RWPE1 (cell line): ENCODE results near the gene ATP8B4.

Experiments used
- CTCF ChIA-PET: fragments of 350-600 bp; sonication (Branson Sonifier 250); formaldehyde crosslinking; extraction: SDS; loops from one replicate; lab custom pipeline; 2021; lab: Yijun Ruan, JAX
- POLR2A ChIA-PET: fragments of 400-600 bp; formaldehyde crosslinking; extraction: SDS; loops from one replicate; lab custom pipeline; 2020; ENCODE audit warnings: antibody characterized with exemption; ENCODE audit not compliant: low non-redundant PET; lab: Yijun Ruan, JAX
- DNase-seq: peaks from one replicate; pipeline ENCODE4 v3.0.0; 2012; ENCODE audit warnings: low spot score
- H3K27ac ChIP-seq: fragments of 450-650 bp; 2 replicates; pipeline ENCODE4 v1.5.1; 2017
- TF ChIP-seq, protein P1 (sequence below): fragments of 450-650 bp; conservative IDR thresholded peaks from 2 replicates; pipeline ENCODE4 v1.5.1; 2017; ENCODE audit warnings: low read depth, mild to moderate bottlenecking

ATP8B4 gene

DNA sequence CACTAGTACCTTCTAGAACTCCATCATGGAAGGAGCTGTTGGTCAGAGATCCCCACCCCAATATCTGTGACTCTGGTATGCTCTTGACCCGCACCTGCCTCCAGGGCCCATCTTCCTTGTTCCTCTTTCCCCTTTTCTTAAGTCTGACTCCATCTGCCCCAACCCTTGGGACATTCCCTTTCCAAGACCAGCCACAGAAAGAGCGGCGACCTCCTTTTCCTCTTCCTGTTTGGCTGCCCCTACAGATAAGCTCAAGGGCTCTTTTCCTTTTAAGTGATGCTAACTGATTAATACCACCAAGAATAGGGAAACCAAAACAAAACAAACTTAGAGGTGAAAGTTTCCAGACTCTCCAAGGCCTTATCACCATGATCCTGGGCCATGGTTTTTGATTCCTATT is 21.9 kb upstream of the ATP8B4 start:
- CTCF ChIA-PET, result interaction anchor here (0.6 to 0.7 kb wide), 2 partner anchors 89 to 1283 kb away, joined by 3 to 5 read pairs; no protein-coding TSS in a partner anchor

DNA sequence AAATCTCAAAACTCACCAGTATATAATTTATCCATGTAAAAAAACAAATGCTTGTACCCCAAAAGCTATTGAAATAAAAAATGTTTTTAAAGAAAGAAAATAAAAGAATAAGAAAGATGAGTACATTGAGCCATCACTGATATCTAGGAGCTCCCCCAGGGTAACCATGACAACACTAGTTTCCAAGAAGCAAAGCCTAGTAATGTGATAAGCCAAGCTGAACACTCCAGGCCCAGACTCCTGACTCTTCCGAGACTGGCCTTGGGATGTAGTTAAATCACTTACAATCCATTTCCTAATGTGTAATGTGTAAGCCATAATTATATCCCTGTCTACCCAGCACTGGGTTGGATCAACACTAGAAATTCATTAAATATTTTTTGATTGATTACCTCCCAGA is 21.1 kb upstream of the ATP8B4 start:
- no peak overlapping the region for H3K27ac ChIP-seq
- DNase-seq, result no peak
- ChIA-PET CTCF (no interaction called here), POLR2A (no interaction called here)
- TF ChIP-seq, protein P1, sequence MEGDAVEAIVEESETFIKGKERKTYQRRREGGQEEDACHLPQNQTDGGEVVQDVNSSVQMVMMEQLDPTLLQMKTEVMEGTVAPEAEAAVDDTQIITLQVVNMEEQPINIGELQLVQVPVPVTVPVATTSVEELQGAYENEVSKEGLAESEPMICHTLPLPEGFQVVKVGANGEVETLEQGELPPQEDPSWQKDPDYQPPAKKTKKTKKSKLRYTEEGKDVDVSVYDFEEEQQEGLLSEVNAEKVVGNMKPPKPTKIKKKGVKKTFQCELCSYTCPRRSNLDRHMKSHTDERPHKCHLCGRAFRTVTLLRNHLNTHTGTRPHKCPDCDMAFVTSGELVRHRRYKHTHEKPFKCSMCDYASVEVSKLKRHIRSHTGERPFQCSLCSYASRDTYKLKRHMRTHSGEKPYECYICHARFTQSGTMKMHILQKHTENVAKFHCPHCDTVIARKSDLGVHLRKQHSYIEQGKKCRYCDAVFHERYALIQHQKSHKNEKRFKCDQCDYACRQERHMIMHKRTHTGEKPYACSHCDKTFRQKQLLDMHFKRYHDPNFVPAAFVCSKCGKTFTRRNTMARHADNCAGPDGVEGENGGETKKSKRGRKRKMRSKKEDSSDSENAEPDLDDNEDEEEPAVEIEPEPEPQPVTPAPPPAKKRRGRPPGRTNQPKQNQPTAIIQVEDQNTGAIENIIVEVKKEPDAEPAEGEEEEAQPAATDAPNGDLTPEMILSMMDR, result no peak

More for the DNA sequence above, 21.9 kb upstream of the ATP8B4 start:
- DNase-seq, result no peak
- POLR2A ChIA-PET, result no interaction called here
- H3K27ac ChIP-seq, result no peak overlapping the region
- TF ChIP-seq, protein P1, result no peak

DNA sequence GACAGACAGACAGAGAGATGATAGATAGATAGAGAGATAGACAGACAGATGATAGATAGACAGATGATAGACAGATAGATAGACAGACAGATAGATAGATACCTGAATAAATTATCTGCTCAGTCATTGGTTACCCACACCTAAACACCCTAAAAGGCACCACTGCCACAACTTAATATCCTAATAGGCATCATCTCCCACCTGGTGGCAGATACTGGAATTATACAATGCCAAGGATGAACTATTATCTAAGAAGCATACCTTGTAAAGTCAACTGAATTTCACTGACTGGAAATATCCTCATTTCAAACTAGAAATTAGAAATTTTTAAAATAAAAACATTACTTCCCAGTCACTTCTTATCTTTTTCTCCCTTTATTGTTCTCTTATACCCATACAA is 19.4 kb upstream of the ATP8B4 start:
- no peak for DNase-seq
- CTCF ChIA-PET, result no interaction called here
- TF ChIP-seq, protein P1, result no peak
- H3K27ac ChIP-seq, result no peak overlapping the region
- POLR2A ChIA-PET, result no interaction called here

DNA sequence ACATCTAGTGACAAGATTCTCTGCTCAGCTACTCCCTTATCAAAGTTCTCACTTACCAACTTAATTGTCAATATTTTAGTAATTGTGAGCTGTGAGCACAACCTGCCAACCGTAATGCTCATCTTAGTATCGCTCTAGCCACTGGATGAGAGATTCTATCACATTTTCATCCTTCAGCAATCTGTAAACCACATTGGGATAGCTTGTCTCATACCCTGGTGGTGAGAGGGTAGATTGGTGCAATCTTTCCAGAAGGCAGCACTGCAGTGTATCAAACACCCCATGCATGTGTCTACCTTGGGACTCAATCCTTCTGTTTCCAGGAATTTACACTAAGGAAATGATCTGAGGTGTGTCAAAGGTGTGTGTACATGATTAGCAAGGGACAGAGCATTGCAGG is 18.9 kb upstream of the ATP8B4 start:
- ChIA-PET CTCF (no interaction called here), POLR2A (no interaction called here)
- TF ChIP-seq, protein P1, result no peak
- DNase-seq, result no peak
- no peak overlapping the region for H3K27ac ChIP-seq

DNA sequence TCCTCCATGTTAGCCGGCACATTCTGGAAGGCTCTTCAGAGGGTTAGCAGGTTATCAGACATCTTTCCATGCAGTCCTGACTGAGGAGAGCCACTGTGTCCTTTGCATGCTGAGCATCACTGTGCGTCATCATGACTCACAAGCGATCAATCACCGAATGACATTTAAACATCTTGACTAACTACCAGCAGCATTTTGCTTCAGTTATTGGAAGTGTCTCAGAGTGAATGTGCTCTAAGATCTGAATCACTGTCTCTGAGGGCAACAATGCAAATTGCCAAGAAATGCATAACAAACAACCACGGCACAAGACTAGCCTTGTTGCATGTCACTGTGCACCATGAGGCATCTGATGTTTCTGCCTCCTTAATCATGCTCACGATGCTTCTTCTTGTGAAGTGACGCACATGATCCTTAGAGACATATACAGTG is 18.3 kb upstream of the ATP8B4 start:
- DNase-seq, result peak; percentile 88
- CTCF ChIA-PET, result interaction anchor here (0.6 kb wide), 1 partner anchor 1000 kb away, joined by 5 read pairs; no protein-coding TSS in a partner anchor
- TF ChIP-seq, protein P1, result no peak
- POLR2A ChIA-PET, result no interaction called here
- H3K27ac ChIP-seq, result no peak overlapping the region

DNA sequence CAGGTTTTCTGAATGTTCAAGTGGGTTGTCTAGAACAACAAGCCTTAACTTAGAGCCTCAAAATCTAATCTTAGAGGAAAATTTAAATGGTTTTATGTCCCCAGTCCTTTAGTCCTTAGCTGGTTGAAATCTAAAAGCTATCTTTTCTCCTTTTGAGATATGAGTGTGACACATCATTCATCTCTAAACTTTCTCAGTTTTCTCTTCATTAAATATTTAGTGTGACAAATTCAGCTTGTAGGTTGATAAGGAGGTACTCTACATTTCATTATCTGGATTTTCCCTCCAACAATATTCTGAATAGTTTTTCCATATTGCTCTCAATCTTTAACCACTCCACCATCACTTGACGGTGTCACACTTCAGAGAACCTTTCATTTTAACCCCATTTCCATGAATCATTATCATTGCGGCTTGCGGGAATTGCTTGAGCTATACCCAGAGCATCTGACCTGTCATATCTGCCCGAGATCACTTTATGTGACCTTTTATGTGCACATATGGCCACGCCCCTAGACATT is 16.1 kb upstream of the ATP8B4 start:
- ChIA-PET CTCF (interaction anchor here (1.4 kb wide), 1 partner anchor 13 kb away, joined by 3 read pairs; no protein-coding TSS in a partner anchor), POLR2A (no interaction called here)
- H3K27ac ChIP-seq, result no peak overlapping the region
- no peak for DNase-seq
- TF ChIP-seq, protein P1, result no peak
